ENCODE measurements around the gene KNL1. TPM values are rescaled to one million over a fixed set of nuclear protein-coding genes. Genes with fewer than 3 reads are reported as not detected.

Gene KNL1
- total RNA-seq, 1 experiment from 2014 or later, result 40.3 TPM

- ChIA-PET CTCF (no interaction called here), POLR2A (ENCODE audit: low non-redundant PET) (no interaction called here)
- Histone ChIP-seq H3K27ac (ENCODE audit: low read depth, low read length, poor library complexity, severe bottlenecking) (no peak overlapping the region), H3K9me3 (ENCODE audit: low read depth, low read length, poor library complexity, severe bottlenecking) (no peaks in the 10 kb centered on the region), H3K36me3 (ENCODE audit: insufficient read depth, low read length, poor library complexity, severe bottlenecking) (no peaks in the 10 kb centered on the region), H3K27me3 (replicated peaks; ENCODE audit: insufficient read depth, low read depth, low read length, poor library complexity) (no peaks in the 10 kb centered on the region), H3K4me3 (ENCODE audit: low read depth, low read length, poor library complexity, severe bottlenecking) (no peak overlapping the region), H3K4me1 (ENCODE audit: insufficient read depth, low read length, poor library complexity, severe bottlenecking) (no peaks in the 10 kb centered on the region)
- no peak for DNase-seq (ENCODE audit: low spot score)
- no peak for TF ChIP-seq EZH2 (IDR thresholded peaks at IDR 0.05; ENCODE audit: borderline replicate concordance, low read depth, low read length, poor library complexity, severe bottlenecking)
- no peak for TF ChIP-seq CTCF (conservative IDR thresholded peaks at IDR 0.05; ENCODE audit: low read depth, low read length)
- no TSS peak for BruUV-seq (replicated peaks)
- intact Hi-C loops (cut with micrococcal nuclease; ENCODE audit: unreplicated experiment), result no loop called here
Measured at GRCh38 chr15:40688932-40689799, 95.1 kb downstream of the KNL1 start.

DNA sequence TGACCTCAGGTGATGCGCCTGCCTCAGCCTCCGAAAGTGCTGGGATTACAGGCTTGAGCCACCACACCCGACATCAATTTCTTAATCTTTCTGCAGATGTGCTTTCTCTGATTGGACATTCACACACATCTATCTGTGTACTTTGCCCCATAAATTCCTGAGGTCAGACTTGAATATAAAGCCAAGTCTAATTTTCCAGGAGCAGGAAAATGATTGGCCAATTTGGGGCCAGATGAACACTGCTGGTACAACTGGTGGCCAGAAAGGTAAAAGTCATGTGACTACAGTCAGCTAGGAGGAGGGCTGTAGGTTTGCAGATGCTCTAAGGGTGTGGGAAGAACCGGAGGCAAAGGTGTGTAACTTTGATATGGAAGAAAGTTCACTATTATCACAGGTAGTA is 97.7 kb downstream of the KNL1 start:
- TF ChIP-seq CTCF (conservative IDR thresholded peaks at IDR 0.05; ENCODE audit: low read depth, low read length) (no peak), EZH2 (IDR thresholded peaks at IDR 0.05; ENCODE audit: borderline replicate concordance, low read depth, low read length, poor library complexity, severe bottlenecking) (no peak)
- Histone ChIP-seq H3K4me3 (ENCODE audit: low read depth, low read length, poor library complexity, severe bottlenecking) (no peak overlapping the region), H3K4me1 (ENCODE audit: insufficient read depth, low read length, poor library complexity, severe bottlenecking) (peaks cover 4% of the 10 kb centered on the region), H3K36me3 (ENCODE audit: insufficient read depth, low read length, poor library complexity, severe bottlenecking) (no peaks in the 10 kb centered on the region), H3K27ac (ENCODE audit: low read depth, low read length, poor library complexity, severe bottlenecking) (no peak overlapping the region), H3K27me3 (replicated peaks; ENCODE audit: insufficient read depth, low read depth, low read length, poor library complexity) (no peaks in the 10 kb centered on the region), H3K9me3 (ENCODE audit: low read depth, low read length, poor library complexity, severe bottlenecking) (no peaks in the 10 kb centered on the region)
- intact Hi-C loops (cut with micrococcal nuclease; ENCODE audit: unreplicated experiment), result no loop called here
- ChIA-PET CTCF (no interaction called here), POLR2A (ENCODE audit: low non-redundant PET) (no interaction called here)
- no peak for DNase-seq (ENCODE audit: low spot score)
- BruUV-seq (replicated peaks), result no TSS peak

DNA sequence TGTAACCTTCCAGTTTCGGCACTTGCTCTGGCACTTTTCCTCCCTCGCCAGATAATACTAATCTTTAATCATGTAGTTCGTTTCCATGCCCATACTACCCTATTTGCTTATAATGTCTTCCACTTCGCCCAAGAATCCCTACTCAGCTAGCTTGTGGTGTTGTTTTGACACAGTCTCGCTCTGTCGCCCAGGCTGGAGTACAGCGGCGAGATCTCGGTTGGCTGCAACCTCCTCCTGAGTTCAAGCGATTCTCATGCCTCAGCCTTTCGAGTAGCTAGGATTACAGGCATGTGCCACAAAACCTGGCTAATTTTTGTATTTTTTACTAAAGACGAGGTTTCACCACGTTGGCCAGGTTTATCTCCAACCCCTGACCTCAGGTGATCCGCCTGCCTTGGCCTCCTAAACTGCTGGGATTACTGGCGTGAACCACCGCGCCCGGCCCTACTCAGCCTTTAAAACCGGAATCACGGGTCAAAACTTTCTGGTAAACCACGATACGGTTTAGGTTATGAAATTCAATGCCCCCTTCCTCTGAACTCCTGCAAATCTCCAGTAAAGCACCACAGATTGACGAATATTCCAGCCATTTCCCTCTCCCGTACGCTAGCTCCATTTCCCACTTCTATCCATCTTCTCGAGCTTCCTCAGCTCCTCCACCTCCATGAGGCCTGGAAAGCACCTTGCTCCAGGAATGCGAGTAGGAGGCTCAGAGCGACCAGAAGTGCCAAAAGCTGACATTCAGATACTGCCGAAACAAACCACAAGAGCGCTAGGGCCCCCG is 100.0 kb downstream of the KNL1 start:
- TSS peak; percentile 73 for BruUV-seq (replicated peaks)
- POLR2A ChIA-PET (ENCODE audit: low non-redundant PET), result interaction anchor here (0.6 kb wide), 1 partner anchor 253 kb away, joined by 5 read pairs; no protein-coding TSS in a partner anchor
- no peaks in the 10 kb centered on the region for H3K27me3 ChIP-seq (replicated peaks; ENCODE audit: insufficient read depth, low read depth, low read length, poor library complexity)
- H3K4me1 ChIP-seq (ENCODE audit: insufficient read depth, low read length, poor library complexity, severe bottlenecking), result peaks cover 4% of the 10 kb centered on the region
- CTCF ChIA-PET, result interaction anchor here (0.6 to 1.4 kb wide), 3 partner anchors 53 to 165 kb away, joined by 3 to 5 read pairs (median 3); no protein-coding TSS in a partner anchor
- peak overlapping the region; percentile 76 for H3K4me3 ChIP-seq (ENCODE audit: low read depth, low read length, poor library complexity, severe bottlenecking)
- DNase-seq (ENCODE audit: low spot score), result no peak
- peak overlapping the region; percentile 94 for H3K27ac ChIP-seq (ENCODE audit: low read depth, low read length, poor library complexity, severe bottlenecking)
- peaks cover 10% of the 10 kb centered on the region for H3K36me3 ChIP-seq (ENCODE audit: insufficient read depth, low read length, poor library complexity, severe bottlenecking)
- H3K9me3 ChIP-seq (ENCODE audit: low read depth, low read length, poor library complexity, severe bottlenecking), result no peaks in the 10 kb centered on the region
- TF ChIP-seq CTCF (conservative IDR thresholded peaks at IDR 0.05; ENCODE audit: low read depth, low read length) (no peak), EZH2 (IDR thresholded peaks at IDR 0.05; ENCODE audit: borderline replicate concordance, low read depth, low read length, poor library complexity, severe bottlenecking) (no peak)
- intact Hi-C loops (cut with micrococcal nuclease; ENCODE audit: unreplicated experiment), result loop anchor here (1.0 kb wide), 1 partner anchor 101 kb away; no protein-coding TSS in a partner anchor
